MCF 10A (cell line): ENCODE data around the gene ENTPD5. TPM values are rescaled to one million over a fixed set of nuclear protein-coding genes. Genes with fewer than 3 reads are reported as not detected.

Source experiments
- BruUV-seq: library from RNA; stranded (reverse); fragments of 400-500 nt; replicated peaks from 2 replicates; lab custom pipeline; 2021; lab: Mats Ljungman, UMichigan
- CTCF ChIA-PET: fragments of 300-600 bp; sonication (Branson Sonifier 250); formaldehyde crosslinking; extraction: SDS; loops from one replicate; lab custom pipeline; 2021; ENCODE audit warnings: antibody characterized with exemption, inconsistent platforms; lab: Yijun Ruan, JAX
- POLR2A ChIA-PET: fragments of 300-600, 350-650 bp; sonication (Branson Sonifier 250); formaldehyde crosslinking; extraction: SDS; loops from one replicate; lab custom pipeline; 2020; ENCODE audit warnings: antibody characterized with exemption, inconsistent platforms; lab: Yijun Ruan, JAX
- DNase-seq: peaks from one replicate; pipeline ENCODE4 v3.0.0-alpha.2; 2018; ENCODE audit not compliant: unreplicated experiment
- H3K27ac Mint-ChIP-seq: one replicate; pipeline ENCODE4 v1.8.0; 2022; ENCODE audit warnings: mild to moderate bottlenecking, low read depth, mixed read lengths; ENCODE audit not compliant: unreplicated experiment
- H3K27me3 Mint-ChIP-seq: one replicate; pipeline ENCODE4 v1.8.0; 2022; ENCODE audit warnings: mixed read lengths; ENCODE audit not compliant: insufficient read depth, unreplicated experiment
- H3K36me3 Mint-ChIP-seq: one replicate; pipeline ENCODE4 v1.8.0; 2022; ENCODE audit warnings: mild to moderate bottlenecking, moderate library complexity, mixed read lengths; ENCODE audit not compliant: insufficient read depth, unreplicated experiment
- H3K4me1 Mint-ChIP-seq: one replicate; pipeline ENCODE4 v1.8.0; 2022; ENCODE audit warnings: mixed read lengths; ENCODE audit not compliant: insufficient read depth, unreplicated experiment
- H3K4me3 Mint-ChIP-seq: one replicate; pipeline ENCODE4 v1.8.0; 2022; ENCODE audit warnings: mild to moderate bottlenecking, moderate library complexity, mixed read lengths; ENCODE audit not compliant: unreplicated experiment
- H3K9me3 Mint-ChIP-seq: one replicate; pipeline ENCODE4 v1.8.0; 2022; ENCODE audit warnings: mixed read lengths; ENCODE audit not compliant: unreplicated experiment
- intact Hi-C: fragments of 100-400 bp; cut with micrococcal nuclease; formaldehyde crosslinking; loops from 2 replicates; pipeline ENCODE4 v1.14.1; 2022
- total RNA-seq: library from RNA; stranded (reverse); gene quantifications from 2 replicates; pipeline ENCODE4 v1.2.3, GENCODE V29; 2022
- TF ChIP-seq, protein P1 (sequence below): fragments of 200-600 bp; IDR thresholded peaks from one replicate; pipeline ENCODE4 v1.8.0; 2022; ENCODE audit warnings: antibody characterized with exemption, mild to moderate bottlenecking; ENCODE audit not compliant: unreplicated experiment

Gene ENTPD5
- total RNA-seq, 1 experiment from 2014 or later = 13.9 TPM

DNA sequence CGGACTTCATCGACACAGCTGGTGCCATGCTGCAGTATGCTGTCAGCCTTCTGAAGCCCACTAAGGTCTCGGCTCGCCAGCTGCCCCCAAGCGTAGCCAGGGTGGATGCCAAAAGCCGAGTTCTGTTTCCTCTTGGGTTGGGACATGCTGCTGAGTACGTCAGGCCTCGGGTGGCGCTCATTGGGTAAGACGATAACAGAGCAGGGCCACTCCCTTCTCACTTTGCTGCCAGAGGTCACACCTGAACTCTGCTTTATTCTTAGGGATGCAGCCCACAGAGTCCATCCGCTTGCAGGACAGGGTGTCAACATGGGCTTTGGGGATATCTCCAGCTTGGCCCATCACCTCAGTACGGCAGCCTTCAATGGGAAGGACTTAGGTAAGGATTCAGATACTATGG lies 57.9 kb downstream of the ENTPD5 start:
- POLR2A ChIA-PET = interaction anchor here (0.6 to 2.2 kb wide), 3 partner anchors 11 to 115 kb away, joined by 3 to 7 read pairs (median 3); partner anchors contain the start of genes COQ6 and FAM161B
- H3K36me3 Mint-ChIP-seq = peaks cover 77% of the 10 kb centered on the region
- intact Hi-C loops = no loop called here
- H3K27ac Mint-ChIP-seq = no peak overlapping the region
- no TSS peak for BruUV-seq
- no peak overlapping the region for H3K4me3 Mint-ChIP-seq
- no peaks in the 10 kb centered on the region for H3K9me3 Mint-ChIP-seq
- no peak for DNase-seq
- TF ChIP-seq, protein P1, sequence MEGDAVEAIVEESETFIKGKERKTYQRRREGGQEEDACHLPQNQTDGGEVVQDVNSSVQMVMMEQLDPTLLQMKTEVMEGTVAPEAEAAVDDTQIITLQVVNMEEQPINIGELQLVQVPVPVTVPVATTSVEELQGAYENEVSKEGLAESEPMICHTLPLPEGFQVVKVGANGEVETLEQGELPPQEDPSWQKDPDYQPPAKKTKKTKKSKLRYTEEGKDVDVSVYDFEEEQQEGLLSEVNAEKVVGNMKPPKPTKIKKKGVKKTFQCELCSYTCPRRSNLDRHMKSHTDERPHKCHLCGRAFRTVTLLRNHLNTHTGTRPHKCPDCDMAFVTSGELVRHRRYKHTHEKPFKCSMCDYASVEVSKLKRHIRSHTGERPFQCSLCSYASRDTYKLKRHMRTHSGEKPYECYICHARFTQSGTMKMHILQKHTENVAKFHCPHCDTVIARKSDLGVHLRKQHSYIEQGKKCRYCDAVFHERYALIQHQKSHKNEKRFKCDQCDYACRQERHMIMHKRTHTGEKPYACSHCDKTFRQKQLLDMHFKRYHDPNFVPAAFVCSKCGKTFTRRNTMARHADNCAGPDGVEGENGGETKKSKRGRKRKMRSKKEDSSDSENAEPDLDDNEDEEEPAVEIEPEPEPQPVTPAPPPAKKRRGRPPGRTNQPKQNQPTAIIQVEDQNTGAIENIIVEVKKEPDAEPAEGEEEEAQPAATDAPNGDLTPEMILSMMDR = no peak
- H3K27me3 Mint-ChIP-seq = no peaks in the 10 kb centered on the region
- no peaks in the 10 kb centered on the region for H3K4me1 Mint-ChIP-seq
- CTCF ChIA-PET = no interaction called here

DNA sequence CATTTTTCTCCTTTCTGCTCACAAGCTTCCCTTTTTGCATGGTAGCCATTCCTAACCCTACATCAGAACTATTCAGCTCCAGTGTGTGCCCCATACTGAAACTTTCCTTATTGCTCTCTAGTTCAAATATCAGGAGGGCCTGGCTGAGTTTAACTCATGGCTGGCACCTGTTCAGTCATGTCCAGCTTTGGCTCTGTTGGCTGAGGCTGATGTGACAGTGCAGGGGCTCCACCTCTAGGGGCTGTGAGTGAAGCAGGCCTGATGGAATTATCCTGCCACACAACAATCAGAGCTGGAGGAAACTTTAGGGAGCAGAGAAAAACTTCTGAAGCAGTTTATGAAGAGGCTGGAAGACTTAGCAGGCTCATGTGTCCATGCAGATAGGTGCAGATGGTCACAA lies 60.5 kb downstream of the ENTPD5 start:
- DNase-seq = no peak
- ChIA-PET CTCF (interaction anchor here (0.5 to 1.0 kb wide), 3 partner anchors 21 to 247 kb away, joined by 3 to 5 read pairs (median 3); no protein-coding TSS in a partner anchor), POLR2A (interaction anchor here (0.8 to 1.4 kb wide), 2 partner anchors 9 to 60 kb away, joined by 3 read pairs; partner anchors contain the start of genes COQ6 and FAM161B)
- Mint-ChIP-seq H3K27ac (no peak overlapping the region), H3K27me3 (no peaks in the 10 kb centered on the region), H3K9me3 (no peaks in the 10 kb centered on the region), H3K4me1 (no peaks in the 10 kb centered on the region), H3K36me3 (peaks cover 89% of the 10 kb centered on the region), H3K4me3 (no peak overlapping the region)
- TF ChIP-seq, protein P1 = no peak
- no TSS peak for BruUV-seq
- intact Hi-C loops = no loop called here

DNA sequence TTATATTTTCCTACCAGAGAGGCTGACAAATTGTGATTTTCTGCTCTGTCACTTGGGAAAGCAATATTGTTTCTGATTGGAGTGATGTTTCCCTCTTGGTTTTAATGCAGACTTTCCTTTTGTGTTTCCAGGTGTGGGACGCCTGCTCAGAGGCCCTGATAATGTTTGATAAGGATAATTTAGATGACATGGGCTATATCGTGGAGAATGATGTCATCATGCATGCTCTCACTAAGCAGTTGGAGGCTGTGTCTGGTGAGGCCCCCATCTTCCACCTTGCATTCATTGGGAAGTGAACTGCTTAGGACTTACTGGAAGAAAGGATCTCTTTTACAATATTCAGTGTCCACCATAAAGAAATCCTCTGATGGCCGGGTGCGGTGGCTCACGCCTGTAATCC lies 63.4 kb downstream of the ENTPD5 start:
- H3K27ac Mint-ChIP-seq = no peak overlapping the region
- H3K4me3 Mint-ChIP-seq = no peak overlapping the region
- CTCF ChIA-PET = interaction anchor here (1.1 kb wide), 1 partner anchor 22 kb away, joined by 4 read pairs; no protein-coding TSS in a partner anchor
- peaks cover 66% of the 10 kb centered on the region for H3K36me3 Mint-ChIP-seq
- TF ChIP-seq, protein P1 = no peak
- intact Hi-C loops = no loop called here
- no TSS peak for BruUV-seq
- H3K27me3 Mint-ChIP-seq = no peaks in the 10 kb centered on the region
- POLR2A ChIA-PET = no interaction called here
- peaks cover 6% of the 10 kb centered on the region for H3K4me1 Mint-ChIP-seq
- no peak for DNase-seq
- no peaks in the 10 kb centered on the region for H3K9me3 Mint-ChIP-seq

DNA sequence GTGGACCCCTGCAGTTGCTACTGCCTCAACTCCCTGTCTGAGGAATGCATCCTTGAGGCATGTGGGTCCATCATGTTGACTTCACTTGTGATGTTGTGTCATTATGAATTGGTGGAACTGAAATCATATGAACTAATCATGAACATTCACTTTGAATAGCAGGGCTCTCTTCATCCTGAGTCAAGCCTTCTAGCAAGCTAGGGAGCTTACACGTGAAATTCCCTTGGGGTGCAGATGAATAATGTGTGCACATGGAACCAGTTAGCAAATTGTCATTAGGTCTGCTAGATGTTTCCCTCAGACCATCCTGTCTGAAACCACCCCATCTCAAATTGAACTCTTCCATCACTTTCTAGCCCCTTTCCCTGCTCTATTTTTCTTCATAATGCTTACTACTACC lies 65.4 kb downstream of the ENTPD5 start:
- no peak for DNase-seq
- Mint-ChIP-seq H3K9me3 (no peaks in the 10 kb centered on the region), H3K4me3 (no peak overlapping the region), H3K36me3 (peaks cover 47% of the 10 kb centered on the region), H3K4me1 (peaks cover 10% of the 10 kb centered on the region), H3K27ac (no peak overlapping the region), H3K27me3 (no peaks in the 10 kb centered on the region)
- TF ChIP-seq, protein P1 = no peak
- intact Hi-C loops = loop anchor here (5.0 kb wide), 1 partner anchor 84 kb away; no protein-coding TSS in a partner anchor
- no TSS peak for BruUV-seq
- POLR2A ChIA-PET = no interaction called here
- CTCF ChIA-PET = no interaction called here
